Keratinocyte (primary cell): ENCODE measurements around the gene ABCG4. TPM values are rescaled to one million over a fixed set of nuclear protein-coding genes. Genes with fewer than 3 reads are reported as not detected.

ENCODE experiments used
- DNase-seq: peaks from one replicate; pipeline ENCODE4 v3.0.0-alpha.2; 2011; ENCODE audit warnings: low read depth, missing footprints, low spot score
- FAIRE-seq: peaks from 2 replicates; lab custom pipeline; 2011; peaks lifted over from hg19 to GRCh38; lab: Jason Lieb, UNC
- H2AFZ ChIP-seq: 2 replicates; pipeline ENCODE4 v1.6.0; 2012; ENCODE audit warnings: low read length, control low read depth, inconsistent platforms; ENCODE audit not compliant: control insufficient read depth
- H3K27ac ChIP-seq: 2 replicates; pipeline ENCODE4 v1.5.1; 2011; ENCODE audit warnings: low read length; ENCODE audit not compliant: control insufficient read depth, insufficient read depth
- H3K27me3 ChIP-seq: 3 replicates; pipeline ENCODE4 v1.6.0; 2011; ENCODE audit warnings: low read length; ENCODE audit not compliant: control insufficient read depth, insufficient read depth; ENCODE audit errors: extremely low read depth
- H3K36me3 ChIP-seq, 2 experiments: 2 replicates in 1 of 2; 3 replicates in 1 of 2; pipeline ENCODE4 v1.5.1; 2011; ENCODE audit warnings: low read length in 2 of 2, mild to moderate bottlenecking in 1 of 2; ENCODE audit not compliant: control insufficient read depth in 2 of 2, insufficient read depth in 2 of 2; ENCODE audit errors: extremely low read depth in 1 of 2
- H3K4me1 ChIP-seq: 3 replicates; pipeline ENCODE4 v1.5.1; 2011; ENCODE audit warnings: low read length; ENCODE audit not compliant: control insufficient read depth, insufficient read depth; ENCODE audit errors: extremely low read depth
- H3K4me2 ChIP-seq: 3 replicates; pipeline ENCODE4 v1.6.0; 2011; ENCODE audit warnings: low read depth, low read length; ENCODE audit not compliant: control insufficient read depth, insufficient read depth; ENCODE audit errors: extremely low read depth
- H3K4me3 ChIP-seq, 3 experiments: fragments of 200-600 bp in 1 of 3; sonication (generic) in 1 of 3; 2 replicates in 2 of 3; 3 replicates in 1 of 3; pipeline ENCODE4 v1.5.1; 2011 to 2016; ENCODE audit warnings: low read length in 3 of 3, mild to moderate bottlenecking in 3 of 3, control low read depth in 2 of 3, inconsistent platforms in 1 of 3, low read depth in 1 of 3, mixed read lengths in 1 of 3, mixed run types in 1 of 3, moderate library complexity in 1 of 3; ENCODE audit not compliant: control insufficient read depth in 2 of 3, insufficient read depth in 2 of 3; ENCODE audit errors: extremely low read depth in 1 of 3
- H3K79me2 ChIP-seq: 2 replicates; pipeline ENCODE4 v1.6.0; 2012; ENCODE audit warnings: low read length; ENCODE audit not compliant: control insufficient read depth, insufficient read depth
- H3K9ac ChIP-seq: 3 replicates; pipeline ENCODE4 v1.6.0; 2011; ENCODE audit warnings: low read length; ENCODE audit not compliant: control insufficient read depth, insufficient read depth; ENCODE audit errors: extremely low read depth
- H3K9me1 ChIP-seq: 3 replicates; pipeline ENCODE4 v1.6.0; 2011; ENCODE audit warnings: low read length; ENCODE audit not compliant: control insufficient read depth, insufficient read depth; ENCODE audit errors: extremely low read depth
- H3K9me3 ChIP-seq: 2 replicates; pipeline ENCODE4 v1.5.1; 2012; ENCODE audit warnings: low read depth, low read length; ENCODE audit not compliant: control insufficient read depth
- H4K20me1 ChIP-seq: 3 replicates; pipeline ENCODE4 v1.6.0; 2011; ENCODE audit warnings: low read length; ENCODE audit not compliant: control insufficient read depth, insufficient read depth; ENCODE audit errors: extremely low read depth
- EZH2 ChIP-seq: IDR thresholded peaks from one replicate; pipeline ENCODE4 v1.6.1; 2012; ENCODE audit warnings: inconsistent platforms, mild to moderate bottlenecking, low read length, moderate library complexity
- dilution Hi-C: fragments of 300-500 bp; cut with MboI; formaldehyde crosslinking; loops from one replicate; pipeline ENCODE4 v1.7.0; 2020; ENCODE audit warnings: low sequenced_read_pairs; ENCODE audit not compliant: extremely low pct_ligation_motif_present
- polyA plus RNA-seq, 5 experiments: library from polyadenylated mRNA; depleted of rRNA in 3 of 5; stranded (reverse) in 3 of 5; stranded (forward) in 1 of 5; unstranded in 1 of 5; fragments of >200 nt; gene quantifications; 1 replicate in 1 of 5; 2 replicates in 3 of 5; 3 replicates in 1 of 5; pipeline versions ENCODE4 v1.2.1 to v1.2.3, GENCODE V29; 2011 to 2012; ENCODE audit warnings: missing spikeins in 2 of 5, low read depth in 1 of 5, low replicate concordance in 1 of 5
- TF ChIP-seq, protein P1 (sequence below), 3 experiments: IDR thresholded peaks in 1 of 3; conservative IDR thresholded peaks in 1 of 3; optimal IDR thresholded peaks in 1 of 3; 2 replicates in 2 of 3; 3 replicates in 1 of 3; pipeline versions ENCODE3 to v1.5.1; 2011; ENCODE audit warnings: low read length in 3 of 3, mild to moderate bottlenecking in 3 of 3, moderate library complexity in 2 of 3, control low read depth in 1 of 3, inconsistent platforms in 1 of 3; ENCODE audit not compliant: insufficient read depth in 2 of 3; ENCODE audit errors: extremely low read depth in 1 of 3

ABCG4 gene
- polyA plus RNA-seq, 1 donor (not counting 4 experiments of a cell fraction or from before 2014, with no cell fraction given), result 0.14 TPM

DNA sequence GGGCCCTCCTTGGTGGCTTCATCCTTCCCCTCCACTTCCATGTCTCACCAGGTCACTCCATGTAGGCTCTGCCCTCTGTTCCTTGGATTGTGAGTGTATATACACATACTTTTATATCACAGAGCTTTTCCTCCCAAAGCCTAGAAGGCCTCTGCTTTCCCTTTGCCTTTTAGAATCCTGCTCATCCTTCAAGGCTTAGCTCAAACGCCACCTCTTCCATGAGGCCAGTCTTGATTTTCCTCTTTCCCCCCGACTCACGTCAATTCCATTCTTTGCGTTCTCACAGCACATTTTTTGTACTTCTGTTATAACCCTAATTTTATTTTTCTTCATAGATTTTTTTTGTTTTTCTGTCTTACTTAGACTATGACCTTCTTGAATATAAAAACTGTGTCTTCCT is 3.8 kb downstream of the ABCG4 start:
- FAIRE-seq, result no peak
- H3K9me1 ChIP-seq, result no peaks in the 10 kb centered on the region
- H3K9me3 ChIP-seq, result no peaks in the 10 kb centered on the region
- no peak overlapping the region for H2AFZ ChIP-seq
- H3K27ac ChIP-seq, result no peak overlapping the region
- no peaks in the 10 kb centered on the region for H4K20me1 ChIP-seq
- no peaks in the 10 kb centered on the region for H3K36me3 ChIP-seq
- H3K27me3 ChIP-seq, result peaks cover 31% of the 10 kb centered on the region
- H3K79me2 ChIP-seq, result no peaks in the 10 kb centered on the region
- H3K4me1 ChIP-seq, result peaks cover 9% of the 10 kb centered on the region
- H3K9ac ChIP-seq, result no peak overlapping the region
- DNase-seq, result no peak
- dilution Hi-C loops, result no loop called here
- TF ChIP-seq, protein P1, sequence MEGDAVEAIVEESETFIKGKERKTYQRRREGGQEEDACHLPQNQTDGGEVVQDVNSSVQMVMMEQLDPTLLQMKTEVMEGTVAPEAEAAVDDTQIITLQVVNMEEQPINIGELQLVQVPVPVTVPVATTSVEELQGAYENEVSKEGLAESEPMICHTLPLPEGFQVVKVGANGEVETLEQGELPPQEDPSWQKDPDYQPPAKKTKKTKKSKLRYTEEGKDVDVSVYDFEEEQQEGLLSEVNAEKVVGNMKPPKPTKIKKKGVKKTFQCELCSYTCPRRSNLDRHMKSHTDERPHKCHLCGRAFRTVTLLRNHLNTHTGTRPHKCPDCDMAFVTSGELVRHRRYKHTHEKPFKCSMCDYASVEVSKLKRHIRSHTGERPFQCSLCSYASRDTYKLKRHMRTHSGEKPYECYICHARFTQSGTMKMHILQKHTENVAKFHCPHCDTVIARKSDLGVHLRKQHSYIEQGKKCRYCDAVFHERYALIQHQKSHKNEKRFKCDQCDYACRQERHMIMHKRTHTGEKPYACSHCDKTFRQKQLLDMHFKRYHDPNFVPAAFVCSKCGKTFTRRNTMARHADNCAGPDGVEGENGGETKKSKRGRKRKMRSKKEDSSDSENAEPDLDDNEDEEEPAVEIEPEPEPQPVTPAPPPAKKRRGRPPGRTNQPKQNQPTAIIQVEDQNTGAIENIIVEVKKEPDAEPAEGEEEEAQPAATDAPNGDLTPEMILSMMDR (optimal IDR thresholded peaks at IDR 0.05 in 1 of 3, IDR thresholded peaks at IDR 0.05 in 1 of 3, conservative IDR thresholded peaks at IDR 0.05 in 1 of 3; ENCODE audit: extremely low read depth in 1 of 3, insufficient read depth in 2 of 3, low read length in 3 of 3), result no peak
- no peak for TF ChIP-seq EZH2
- no peak overlapping the region for H3K4me2 ChIP-seq
- no peak overlapping the region for H3K4me3 ChIP-seq

DNA sequence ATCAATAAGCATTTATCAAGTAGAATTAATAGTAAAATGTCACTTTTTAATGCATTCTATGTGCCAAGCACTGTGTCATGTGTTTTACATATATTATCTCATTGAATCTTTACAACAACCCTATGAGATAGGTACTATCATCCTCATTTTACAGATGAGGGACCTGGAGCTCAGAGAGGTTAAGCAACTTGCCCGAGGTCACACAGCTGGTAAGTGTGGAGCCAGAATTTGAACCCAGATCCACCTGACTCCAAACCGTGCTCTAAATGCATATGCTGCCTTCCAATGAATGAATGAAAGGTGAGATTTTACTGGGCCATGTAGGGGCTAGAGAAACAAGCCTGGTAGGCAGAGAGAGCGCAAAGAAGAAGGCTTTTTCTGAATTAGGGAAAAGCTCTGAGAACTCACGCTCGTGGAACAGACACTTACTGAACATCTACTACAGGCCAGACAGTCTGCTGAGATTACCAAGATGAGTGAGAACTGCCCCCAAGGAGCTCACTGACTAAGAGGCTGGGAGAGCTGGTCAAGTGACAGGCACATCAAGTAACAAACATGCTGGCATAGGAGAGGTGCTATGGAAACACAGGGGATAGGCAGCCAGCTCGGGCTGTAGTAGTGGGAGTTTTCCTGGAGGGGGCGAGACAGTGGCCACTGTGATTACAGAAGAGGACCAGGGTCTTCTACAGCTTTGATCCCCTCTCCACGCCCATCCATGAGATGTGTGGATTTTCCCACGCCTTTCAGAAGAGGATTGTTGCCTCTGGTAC is 4.4 kb downstream of the ABCG4 start:
- H3K9me1 ChIP-seq, result no peaks in the 10 kb centered on the region
- H4K20me1 ChIP-seq, result no peaks in the 10 kb centered on the region
- H3K27ac ChIP-seq, result no peak overlapping the region
- dilution Hi-C loops, result no loop called here
- FAIRE-seq, result no peak
- TF ChIP-seq EZH2, result no peak
- TF ChIP-seq, protein P1 (optimal IDR thresholded peaks at IDR 0.05 in 1 of 3, IDR thresholded peaks at IDR 0.05 in 1 of 3, conservative IDR thresholded peaks at IDR 0.05 in 1 of 3; ENCODE audit: extremely low read depth in 1 of 3, insufficient read depth in 2 of 3, low read length in 3 of 3), result peak in 2 of 3 experiments; percentile 5 to 12
- no peak for DNase-seq
- H3K9ac ChIP-seq, result no peak overlapping the region
- peaks cover 8% of the 10 kb centered on the region for H3K4me1 ChIP-seq
- no peaks in the 10 kb centered on the region for H3K9me3 ChIP-seq
- H3K27me3 ChIP-seq, result peaks cover 29% of the 10 kb centered on the region
- H3K4me3 ChIP-seq, result no peak overlapping the region
- H3K4me2 ChIP-seq, result no peak overlapping the region
- H2AFZ ChIP-seq, result no peak overlapping the region
- no peaks in the 10 kb centered on the region for H3K36me3 ChIP-seq
- H3K79me2 ChIP-seq, result no peaks in the 10 kb centered on the region
